ENCODE data around the gene ZNF669.

Gene ZNF669

DNA sequence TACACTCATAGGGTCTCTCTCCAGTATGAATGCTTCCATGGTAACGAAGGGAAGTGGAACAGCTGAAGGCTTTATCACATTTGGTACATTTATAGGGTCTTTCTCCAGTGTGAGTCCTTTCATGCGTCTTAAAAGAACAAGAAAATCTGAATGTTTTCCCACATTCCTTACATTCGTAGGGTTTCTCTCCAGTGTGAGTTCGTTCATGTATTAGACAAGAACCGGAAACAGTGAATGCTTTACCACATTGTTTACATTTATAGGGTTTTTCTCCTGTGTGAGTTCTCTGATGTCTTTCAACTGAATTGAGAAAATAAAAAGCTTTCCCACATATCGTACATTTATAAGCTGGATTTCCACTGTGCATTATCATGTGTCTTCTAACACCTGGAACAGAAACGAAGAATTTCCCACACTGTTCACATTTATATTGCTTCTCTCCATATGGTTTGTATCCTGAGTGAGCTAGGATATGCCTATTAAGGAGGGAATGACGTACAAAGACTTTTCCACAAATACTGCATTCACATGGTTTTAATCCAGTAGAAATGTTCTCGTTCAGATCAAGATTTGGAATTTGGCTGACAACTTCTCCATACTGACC, 3.4 kb downstream of the ZNF669 start:
- Mint-ChIP-seq H3K4me3 (no peak overlapping the region), H3K36me3 (ENCODE audit: low read depth) (peaks cover 90% of the 10 kb centered on the region), H3K27ac (no peak overlapping the region), H3K27me3 (ENCODE audit: low read depth, poor library complexity) (peaks cover 10% of the 10 kb centered on the region), H3K4me1 (peaks cover 6% of the 10 kb centered on the region), H3K9me3 (peaks cover 99% of the 10 kb centered on the region)
- DNase-seq, result no peak
- no peak for TF ChIP-seq CTCF (IDR thresholded peaks at IDR 0.05)

DNA sequence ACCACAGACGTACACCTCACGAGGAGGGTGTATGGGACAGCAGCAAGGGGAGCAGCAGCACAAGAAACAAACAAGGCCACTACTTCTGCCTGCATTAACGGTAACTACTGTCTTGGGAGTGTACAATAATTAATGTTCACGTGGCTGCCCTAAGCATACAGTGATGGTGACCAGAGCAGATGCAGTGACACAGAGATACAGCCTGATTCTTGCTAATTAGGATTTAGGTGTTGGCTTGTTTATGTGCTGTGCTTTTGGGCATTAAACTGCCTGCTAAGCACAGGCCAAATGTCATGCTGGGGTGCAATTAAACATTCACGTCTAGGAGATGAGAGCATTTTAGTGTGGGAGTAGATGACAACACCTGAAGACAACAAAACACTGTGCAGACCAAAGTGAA, 7.2 kb downstream of the ZNF669 start:
- no peak for TF ChIP-seq CTCF (IDR thresholded peaks at IDR 0.05)
- H3K9me3 Mint-ChIP-seq, result peaks cover 75% of the 10 kb centered on the region
- DNase-seq, result no peak
- H3K27ac Mint-ChIP-seq, result no peak overlapping the region
- H3K27me3 Mint-ChIP-seq (ENCODE audit: low read depth, poor library complexity), result no peaks in the 10 kb centered on the region
- H3K36me3 Mint-ChIP-seq (ENCODE audit: low read depth), result peaks cover 64% of the 10 kb centered on the region
- H3K4me1 Mint-ChIP-seq, result no peaks in the 10 kb centered on the region
- no peak overlapping the region for H3K4me3 Mint-ChIP-seq

- Mint-ChIP-seq H3K27me3 (ENCODE audit: low read depth, poor library complexity) (no peaks in the 10 kb centered on the region), H3K4me3 (no peak overlapping the region), H3K4me1 (no peaks in the 10 kb centered on the region), H3K36me3 (ENCODE audit: low read depth) (peaks cover 60% of the 10 kb centered on the region), H3K9me3 (peaks cover 71% of the 10 kb centered on the region), H3K27ac (no peak overlapping the region)
- DNase-seq, result no peak
- TF ChIP-seq CTCF (IDR thresholded peaks at IDR 0.05), result no peak
Measured at GRCh38 chr1:247096544-247096943, 7.6 kb downstream of the ZNF669 start.

DNA sequence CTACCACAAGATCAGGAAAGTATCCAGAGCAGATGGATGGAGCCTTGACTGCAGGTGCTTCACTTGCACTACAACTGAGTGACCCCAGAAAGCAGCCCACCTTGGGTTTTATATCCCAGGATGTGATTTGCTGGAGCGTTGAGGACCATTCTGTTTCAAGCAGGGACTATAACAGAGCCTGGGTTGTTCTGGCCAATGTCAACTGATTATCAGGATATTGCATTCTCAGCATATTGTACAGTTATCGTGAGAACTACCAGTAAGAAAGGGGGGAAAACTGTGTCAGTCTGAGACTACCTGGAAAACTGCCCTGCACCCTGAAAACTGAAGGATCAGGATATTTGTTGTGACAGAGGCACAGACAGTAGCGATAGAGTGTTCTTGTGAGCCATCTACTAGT, 8.0 kb downstream of the ZNF669 start:
- no peaks in the 10 kb centered on the region for H3K27me3 Mint-ChIP-seq (ENCODE audit: low read depth, poor library complexity)
- H3K4me3 Mint-ChIP-seq, result no peak overlapping the region
- H3K9me3 Mint-ChIP-seq, result peaks cover 67% of the 10 kb centered on the region
- no peak for TF ChIP-seq CTCF (IDR thresholded peaks at IDR 0.05)
- no peak overlapping the region for H3K27ac Mint-ChIP-seq
- peaks cover 56% of the 10 kb centered on the region for H3K36me3 Mint-ChIP-seq (ENCODE audit: low read depth)
- H3K4me1 Mint-ChIP-seq, result no peaks in the 10 kb centered on the region
- DNase-seq, result no peak

- no peak for TF ChIP-seq CTCF (IDR thresholded peaks at IDR 0.05)
- Mint-ChIP-seq H3K9me3 (peaks cover 11% of the 10 kb centered on the region), H3K36me3 (ENCODE audit: low read depth) (no peaks in the 10 kb centered on the region), H3K27me3 (ENCODE audit: low read depth, poor library complexity) (no peaks in the 10 kb centered on the region), H3K4me1 (no peaks in the 10 kb centered on the region), H3K27ac (no peak overlapping the region), H3K4me3 (no peak overlapping the region)
- DNase-seq, result no peak
Measured at GRCh38 chr1:247090455-247090854, 13.7 kb downstream of the ZNF669 start.

DNA sequence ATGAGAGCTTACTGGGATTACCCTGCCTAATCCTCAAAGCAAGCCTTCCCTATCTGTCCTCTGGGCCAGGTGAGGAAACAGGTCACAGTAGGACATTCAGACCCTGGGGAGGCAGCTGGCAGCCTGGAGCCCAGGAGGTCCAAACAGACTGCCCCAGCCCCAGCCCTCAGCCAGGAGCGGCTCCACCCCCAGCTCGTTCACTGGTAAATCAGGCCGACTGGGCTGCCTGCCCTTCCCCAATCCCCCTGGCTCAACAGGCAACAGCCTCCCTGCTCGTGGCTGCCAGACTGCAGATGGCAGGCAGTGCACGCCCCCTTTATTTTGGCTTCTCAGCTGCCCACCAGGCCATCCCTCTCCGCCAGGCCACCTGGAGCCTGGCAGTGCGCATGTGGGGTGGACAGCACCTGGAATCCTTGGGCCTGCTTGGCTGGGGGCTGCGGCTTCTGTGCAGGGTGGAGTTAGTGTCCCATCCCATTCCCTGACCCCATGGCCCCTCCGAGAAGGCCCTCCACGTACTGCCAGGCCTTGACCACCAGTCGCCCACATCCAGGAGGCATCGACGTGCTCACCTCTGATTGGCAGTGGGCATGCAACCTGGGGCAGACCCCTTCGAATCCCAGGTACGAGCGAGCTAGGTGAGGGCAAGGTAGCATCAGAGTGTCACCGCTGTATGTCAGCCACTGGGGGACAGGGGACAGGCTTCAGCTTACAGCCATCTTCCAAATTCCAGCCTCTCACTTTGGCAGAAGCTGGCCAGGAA, 14.4 kb downstream of the ZNF669 start:
- no peaks in the 10 kb centered on the region for H3K4me1 Mint-ChIP-seq
- no peak for DNase-seq
- no peaks in the 10 kb centered on the region for H3K36me3 Mint-ChIP-seq (ENCODE audit: low read depth)
- no peaks in the 10 kb centered on the region for H3K27me3 Mint-ChIP-seq (ENCODE audit: low read depth, poor library complexity)
- H3K27ac Mint-ChIP-seq, result no peak overlapping the region
- peaks cover 14% of the 10 kb centered on the region for H3K9me3 Mint-ChIP-seq
- TF ChIP-seq CTCF (IDR thresholded peaks at IDR 0.05), result no peak
- H3K4me3 Mint-ChIP-seq, result no peak overlapping the region

Measured in nephron progenitor cell (in vitro differentiated cells).